Endothelial cell of umbilical vein (primary cell): ENCODE data around the gene FBXL14.

Experiments used
- EZH2 ChIP-seq: IDR thresholded peaks from 2 replicates; pipeline ENCODE4 v1.6.1; 2012; ENCODE audit warnings: borderline replicate concordance, low read depth, mild to moderate bottlenecking, moderate library complexity, low read length, inconsistent platforms; ENCODE audit not compliant: severe bottlenecking
- GATA2 ChIP-seq: IDR thresholded peaks from 2 replicates; pipeline ENCODE4 v1.7.0; 2011; ENCODE audit warnings: low read depth, mild to moderate bottlenecking, moderate library complexity, mixed read lengths, low read length; ENCODE audit not compliant: insufficient read length, insufficient read depth
- JUN ChIP-seq: IDR thresholded peaks from 2 replicates; pipeline ENCODE4 v1.6.1; 2011; ENCODE audit warnings: borderline replicate concordance, low read depth; ENCODE audit not compliant: insufficient read length, insufficient read depth
- MYC ChIP-seq: IDR thresholded peaks from one replicate; pipeline ENCODE4 v1.6.1; 2011; ENCODE audit warnings: mild to moderate bottlenecking, low read depth, low read length
- POLR2A ChIP-seq: IDR thresholded peaks from 2 replicates; pipeline ENCODE4 v1.6.1; 2012; ENCODE audit warnings: low read depth, mild to moderate bottlenecking, control low read depth, low read length
- POLR2AphosphoS5 ChIP-seq: IDR thresholded peaks from 2 replicates; pipeline ENCODE4 v1.6.1; 2012; ENCODE audit warnings: low read depth, mild to moderate bottlenecking, control low read depth, low read length, moderate library complexity; ENCODE audit not compliant: insufficient read depth
- TF ChIP-seq, protein P1 (sequence below), 2 donors: IDR thresholded peaks; 1 replicate in 1 of 2; 2 replicates in 1 of 2; pipeline ENCODE4 v1.5.1; 2011; ENCODE audit warnings: low read length in 2 of 2, mild to moderate bottlenecking in 2 of 2, moderate library complexity in 2 of 2, control low read depth in 1 of 2, inconsistent platforms in 1 of 2, low read depth in 1 of 2; ENCODE audit not compliant: insufficient read depth in 1 of 2; ENCODE audit errors: extremely low read depth in 1 of 2
- TF ChIP-seq, protein P2 (sequence below): IDR thresholded peaks from 2 replicates; pipeline ENCODE4 v1.6.1; 2011; ENCODE audit not compliant: insufficient read depth, insufficient read length

DNA sequence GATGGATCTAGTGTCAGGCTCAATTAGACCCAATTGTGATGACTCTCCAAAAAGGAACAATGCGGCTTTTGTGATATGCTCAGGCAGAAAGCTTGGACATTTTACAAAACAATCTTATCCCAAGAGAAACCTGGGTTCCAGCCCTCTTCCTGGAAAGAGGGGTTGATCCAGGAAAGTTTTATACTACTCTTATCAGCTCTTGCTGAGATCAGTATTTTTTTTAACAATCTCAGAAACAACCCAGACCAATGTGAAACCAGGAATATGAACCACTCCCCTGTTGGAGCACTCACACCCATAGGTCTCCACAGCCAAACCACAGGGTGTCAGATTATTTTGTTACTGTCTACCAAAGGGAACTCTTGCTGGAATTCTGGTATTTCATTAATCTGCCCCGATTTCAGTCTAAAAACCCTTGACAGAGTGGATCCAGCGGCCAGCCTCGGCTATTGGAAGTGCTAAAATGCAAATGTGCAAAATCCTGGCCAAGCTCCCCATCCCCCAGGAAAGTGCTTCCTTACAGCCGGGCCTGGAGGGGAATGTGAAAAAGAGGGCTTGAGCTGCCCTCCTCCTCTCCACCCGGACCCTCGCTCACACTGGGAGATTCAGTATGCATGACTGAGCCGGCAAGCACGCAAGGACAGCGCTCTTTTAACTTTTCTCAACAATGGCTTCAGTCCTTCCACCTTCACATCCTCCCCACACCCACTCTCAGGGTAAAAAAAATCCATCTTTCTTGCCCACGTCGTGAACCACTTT is 4.0 kb downstream of the FBXL14 start:
- TF ChIP-seq, protein P1, sequence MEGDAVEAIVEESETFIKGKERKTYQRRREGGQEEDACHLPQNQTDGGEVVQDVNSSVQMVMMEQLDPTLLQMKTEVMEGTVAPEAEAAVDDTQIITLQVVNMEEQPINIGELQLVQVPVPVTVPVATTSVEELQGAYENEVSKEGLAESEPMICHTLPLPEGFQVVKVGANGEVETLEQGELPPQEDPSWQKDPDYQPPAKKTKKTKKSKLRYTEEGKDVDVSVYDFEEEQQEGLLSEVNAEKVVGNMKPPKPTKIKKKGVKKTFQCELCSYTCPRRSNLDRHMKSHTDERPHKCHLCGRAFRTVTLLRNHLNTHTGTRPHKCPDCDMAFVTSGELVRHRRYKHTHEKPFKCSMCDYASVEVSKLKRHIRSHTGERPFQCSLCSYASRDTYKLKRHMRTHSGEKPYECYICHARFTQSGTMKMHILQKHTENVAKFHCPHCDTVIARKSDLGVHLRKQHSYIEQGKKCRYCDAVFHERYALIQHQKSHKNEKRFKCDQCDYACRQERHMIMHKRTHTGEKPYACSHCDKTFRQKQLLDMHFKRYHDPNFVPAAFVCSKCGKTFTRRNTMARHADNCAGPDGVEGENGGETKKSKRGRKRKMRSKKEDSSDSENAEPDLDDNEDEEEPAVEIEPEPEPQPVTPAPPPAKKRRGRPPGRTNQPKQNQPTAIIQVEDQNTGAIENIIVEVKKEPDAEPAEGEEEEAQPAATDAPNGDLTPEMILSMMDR (IDR thresholded peaks at IDR 0.05; ENCODE audit: extremely low read depth in 1 of 2, insufficient read depth in 1 of 2, low read depth in 1 of 2, low read length in 2 of 2): no peak
- no peak for TF ChIP-seq POLR2A
- no peak for TF ChIP-seq MYC
- TF ChIP-seq JUN: no peak
- TF ChIP-seq, protein P2, sequence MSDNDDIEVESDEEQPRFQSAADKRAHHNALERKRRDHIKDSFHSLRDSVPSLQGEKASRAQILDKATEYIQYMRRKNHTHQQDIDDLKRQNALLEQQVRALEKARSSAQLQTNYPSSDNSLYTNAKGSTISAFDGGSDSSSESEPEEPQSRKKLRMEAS: no peak
- no peak for TF ChIP-seq EZH2
- no peak for TF ChIP-seq GATA2
- no peak for TF ChIP-seq POLR2AphosphoS5
